ENCODE measurements around the gene PTPN14.

Gene PTPN14

DNA sequence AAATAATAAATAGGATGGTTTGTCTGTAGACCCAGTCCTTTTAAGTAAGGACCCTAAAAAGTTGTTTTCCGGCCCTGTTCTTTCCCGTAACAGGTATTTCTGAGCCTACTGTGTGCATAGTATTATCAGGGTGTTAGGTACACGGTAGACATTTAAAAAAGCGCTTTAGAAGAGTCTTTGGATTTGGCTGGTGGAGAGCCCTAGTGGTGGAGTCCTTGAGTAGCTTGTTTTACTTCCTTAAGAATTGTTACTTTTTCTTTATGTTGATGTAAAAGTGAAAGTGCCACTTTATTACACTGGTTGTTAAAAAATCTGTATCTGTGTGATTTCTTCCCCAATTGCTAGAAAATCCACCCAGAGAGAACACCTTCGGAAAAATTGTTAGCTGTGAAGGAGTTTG lies 233.7 kb downstream of the PTPN14 start:
- DNase-seq (ENCODE audit: low read depth in 2 of 2, low spot score in 1 of 2), result no peak

DNA sequence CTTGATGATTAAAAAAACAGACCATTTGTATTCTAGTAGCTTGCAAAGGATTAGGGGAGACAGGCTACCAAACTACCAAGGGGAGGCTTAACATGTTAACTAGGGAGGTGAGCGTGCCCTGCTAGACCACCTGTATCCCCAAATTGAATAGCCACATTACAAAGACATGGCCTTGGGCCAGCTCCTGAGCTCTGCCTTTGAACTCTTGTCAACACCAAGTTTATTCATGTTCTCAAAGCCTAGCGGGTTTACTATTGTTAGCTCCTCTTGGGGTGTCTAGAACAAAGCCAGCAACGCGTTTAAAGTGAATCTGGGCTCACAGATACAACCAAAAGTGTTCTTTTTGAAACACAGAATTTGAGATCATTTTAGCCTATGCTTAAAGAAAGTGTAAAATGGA lies 234.1 kb downstream of the PTPN14 start:
- DNase-seq (ENCODE audit: low read depth in 2 of 2, low spot score in 1 of 2), result no peak

DNA sequence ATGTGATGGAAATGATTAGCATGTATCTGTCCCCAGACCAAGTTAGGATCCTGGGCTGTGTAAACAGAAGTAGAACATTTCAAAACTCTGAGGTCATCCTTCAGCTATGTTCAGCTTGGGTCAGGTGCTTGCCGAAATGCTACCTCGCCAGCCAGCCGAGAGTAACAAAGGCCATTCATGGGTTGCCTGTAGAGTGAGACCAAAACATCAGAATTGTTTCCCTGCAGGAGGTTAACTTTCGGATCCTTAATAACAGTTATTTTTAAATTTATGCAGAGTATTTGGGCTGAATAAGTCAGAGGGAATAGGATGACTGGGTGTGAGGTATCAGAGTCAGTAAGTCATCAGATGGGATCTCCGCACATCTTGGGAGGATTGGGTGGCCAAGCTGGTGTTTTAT lies 234.8 kb downstream of the PTPN14 start:
- DNase-seq (ENCODE audit: low read depth in 2 of 2, low spot score in 1 of 2), result no peak

DNA sequence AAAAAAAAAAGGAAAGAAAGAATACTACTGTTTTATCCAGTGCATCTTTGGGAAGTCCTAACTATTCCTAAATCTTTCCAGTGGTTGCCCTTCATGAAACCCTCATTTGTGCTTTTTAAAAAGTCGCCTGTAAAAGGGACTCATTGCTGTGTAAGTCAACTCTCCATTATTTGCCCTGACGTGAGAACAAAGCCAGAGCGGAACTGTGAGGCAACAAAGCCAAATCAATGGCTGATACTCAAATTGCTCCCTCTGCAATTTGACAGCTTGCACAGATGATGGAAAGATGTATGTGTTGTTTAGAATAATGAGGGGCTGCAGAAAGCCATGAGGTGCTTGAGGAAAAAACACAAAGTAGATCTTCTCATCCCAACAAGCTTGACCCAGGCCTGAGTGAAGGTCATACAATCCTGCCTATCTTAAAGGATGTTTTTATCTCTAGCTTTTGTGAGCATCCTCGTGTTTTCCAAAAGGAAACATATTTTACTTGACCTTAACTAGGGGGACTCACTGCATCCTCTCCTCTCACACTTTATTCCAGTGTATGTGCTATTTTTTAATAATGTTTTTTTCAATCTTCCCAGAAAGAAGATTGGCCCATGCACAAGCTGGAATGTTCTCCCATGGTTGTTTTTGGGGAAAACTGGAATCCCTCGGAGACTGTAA lies 237.1 kb downstream of the PTPN14 start:
- DNase-seq (ENCODE audit: low read depth in 2 of 2, low spot score in 1 of 2), result no peak

DNA sequence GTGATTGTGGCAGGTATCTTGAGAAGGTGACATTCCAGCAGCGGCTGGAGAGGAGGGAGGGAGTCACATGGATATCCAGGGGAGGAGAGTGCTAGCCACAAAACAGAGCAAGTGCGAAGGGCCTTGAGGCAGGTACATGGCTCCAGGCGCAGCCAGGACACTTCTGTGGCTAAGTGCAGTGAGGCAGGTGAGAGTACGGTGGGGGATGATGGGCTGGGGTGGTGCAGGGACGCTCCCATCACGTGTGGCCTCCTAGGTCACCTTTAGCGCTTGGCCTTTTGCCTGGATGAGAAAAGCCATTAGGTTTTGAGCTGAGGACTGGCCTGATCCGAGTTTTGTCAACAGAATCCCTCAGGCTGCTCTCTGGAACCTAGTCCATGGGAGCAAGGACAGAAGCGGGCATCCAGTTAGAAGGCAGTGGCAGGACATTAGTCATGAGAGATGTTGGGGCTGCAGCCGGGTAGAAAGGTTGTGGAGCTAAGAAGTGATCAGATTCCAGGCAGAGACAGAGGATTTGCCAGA lies 238.8 kb downstream of the PTPN14 start:
- DNase-seq (ENCODE audit: low read depth in 2 of 2, low spot score in 1 of 2), result no peak

DNA sequence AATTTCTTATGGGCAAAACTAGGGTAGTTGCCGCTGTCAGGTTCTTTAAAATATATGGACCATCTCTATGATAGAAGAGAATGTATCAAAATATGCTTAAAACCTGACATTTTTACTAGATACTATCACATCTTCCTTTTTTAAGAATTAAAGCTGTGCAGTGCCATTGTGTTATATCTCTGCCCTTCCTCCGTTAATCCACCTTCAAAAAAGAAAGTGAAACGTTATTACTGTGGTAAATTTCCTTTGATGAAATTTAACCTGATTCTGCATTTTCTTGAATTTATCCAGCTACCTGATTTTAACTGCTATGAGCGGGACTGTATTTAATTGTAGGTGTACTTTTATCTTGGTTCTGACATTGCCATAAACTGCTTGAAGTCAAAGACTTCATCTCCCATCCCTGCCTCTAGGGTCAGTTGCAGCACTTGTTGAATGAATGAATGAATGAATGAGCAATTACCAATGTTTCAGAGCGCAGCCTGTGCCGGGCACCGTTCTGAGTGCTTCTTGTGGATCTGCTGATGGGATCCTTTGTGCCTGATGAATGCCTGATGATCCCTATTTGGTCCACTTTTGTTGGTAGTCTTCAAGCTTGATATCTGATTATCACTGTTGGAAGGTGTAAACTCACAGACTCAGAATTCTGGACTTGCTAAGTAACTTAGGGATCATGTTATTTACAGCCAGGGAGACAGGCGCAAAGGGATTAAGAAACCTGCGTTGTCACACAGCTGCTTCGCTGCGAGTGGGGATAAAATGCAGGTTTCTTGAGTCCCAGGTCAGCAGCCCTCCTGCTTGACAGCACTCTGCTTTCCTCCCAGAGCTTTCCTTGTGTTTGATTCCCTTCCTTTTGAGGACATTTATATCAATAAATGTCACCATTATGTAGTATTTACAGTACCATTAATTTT lies 240.4 kb downstream of the PTPN14 start:
- DNase-seq (ENCODE audit: low read depth in 2 of 2, low spot score in 1 of 2), result no peak

DNA sequence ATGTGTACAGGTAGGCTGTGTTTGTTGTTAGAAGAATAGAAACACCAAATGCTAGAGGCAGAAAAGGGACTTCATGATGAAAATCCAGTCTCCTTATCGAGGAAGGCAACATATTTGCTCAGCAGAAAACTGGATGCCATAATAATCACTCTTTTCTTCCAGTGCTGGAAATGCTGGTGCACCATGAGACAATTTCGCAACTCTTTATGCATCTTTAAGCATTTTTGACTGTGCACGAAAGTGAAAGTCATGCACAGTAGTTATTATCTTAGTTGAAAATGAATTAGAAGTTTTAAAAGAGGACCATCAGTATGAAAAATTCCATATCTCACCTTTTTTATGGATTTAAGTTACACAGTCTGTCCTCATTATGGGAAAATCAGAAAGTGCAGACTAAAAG lies 241.4 kb downstream of the PTPN14 start:
- no peak for DNase-seq (ENCODE audit: low read depth in 2 of 2, low spot score in 1 of 2)

DNA sequence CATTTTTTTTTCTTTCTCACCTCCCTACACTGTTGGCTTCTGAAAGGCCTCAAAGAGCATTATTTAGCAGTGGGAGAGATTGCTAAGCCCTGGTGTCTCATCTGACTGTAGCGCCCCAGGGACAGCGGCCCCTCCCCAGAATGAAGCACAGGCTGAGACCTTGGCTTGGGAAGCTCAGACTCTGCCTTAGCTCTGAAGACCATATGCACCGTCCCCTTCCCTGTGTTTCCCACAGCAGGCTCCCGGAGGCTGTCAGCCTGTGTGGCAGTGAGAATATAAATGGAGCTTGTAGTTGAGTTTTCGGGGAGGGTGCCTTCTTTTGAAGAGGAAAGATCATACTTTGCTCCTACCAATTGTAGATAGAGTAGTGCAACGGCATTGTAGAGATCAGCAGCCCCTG lies 245.1 kb downstream of the PTPN14 start:
- DNase-seq (ENCODE audit: low read depth in 2 of 2, low spot score in 1 of 2), result no peak

DNA sequence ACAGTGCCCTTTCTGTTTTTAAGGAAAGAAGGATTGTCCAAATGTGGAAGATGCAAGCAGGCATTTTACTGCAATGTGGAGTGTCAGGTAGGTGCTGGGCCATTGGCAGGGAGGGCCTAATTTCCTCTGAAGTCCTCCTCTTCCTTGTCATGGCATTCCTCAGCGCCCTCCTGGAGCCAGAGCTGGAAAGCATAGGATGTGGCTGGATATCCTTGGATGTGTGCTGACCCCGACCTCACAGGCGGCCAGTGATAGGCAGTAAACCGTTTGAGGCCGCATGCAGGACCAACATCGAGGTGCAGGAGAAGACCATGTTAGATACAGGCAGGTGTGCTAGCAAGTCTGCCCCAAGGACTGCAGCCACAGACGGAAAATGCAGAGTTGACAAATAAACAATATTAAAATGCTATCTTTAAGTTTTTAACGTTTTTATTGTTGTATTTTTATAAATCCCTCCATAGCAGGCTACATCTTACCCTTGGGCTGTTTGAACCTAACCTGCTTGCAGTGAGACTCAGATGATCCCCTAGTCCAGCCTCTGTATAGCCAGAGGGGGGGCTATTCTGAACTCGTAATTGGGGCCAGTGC lies 246.1 kb downstream of the PTPN14 start:
- DNase-seq (ENCODE audit: low read depth in 2 of 2, low spot score in 1 of 2), result no peak

DNA sequence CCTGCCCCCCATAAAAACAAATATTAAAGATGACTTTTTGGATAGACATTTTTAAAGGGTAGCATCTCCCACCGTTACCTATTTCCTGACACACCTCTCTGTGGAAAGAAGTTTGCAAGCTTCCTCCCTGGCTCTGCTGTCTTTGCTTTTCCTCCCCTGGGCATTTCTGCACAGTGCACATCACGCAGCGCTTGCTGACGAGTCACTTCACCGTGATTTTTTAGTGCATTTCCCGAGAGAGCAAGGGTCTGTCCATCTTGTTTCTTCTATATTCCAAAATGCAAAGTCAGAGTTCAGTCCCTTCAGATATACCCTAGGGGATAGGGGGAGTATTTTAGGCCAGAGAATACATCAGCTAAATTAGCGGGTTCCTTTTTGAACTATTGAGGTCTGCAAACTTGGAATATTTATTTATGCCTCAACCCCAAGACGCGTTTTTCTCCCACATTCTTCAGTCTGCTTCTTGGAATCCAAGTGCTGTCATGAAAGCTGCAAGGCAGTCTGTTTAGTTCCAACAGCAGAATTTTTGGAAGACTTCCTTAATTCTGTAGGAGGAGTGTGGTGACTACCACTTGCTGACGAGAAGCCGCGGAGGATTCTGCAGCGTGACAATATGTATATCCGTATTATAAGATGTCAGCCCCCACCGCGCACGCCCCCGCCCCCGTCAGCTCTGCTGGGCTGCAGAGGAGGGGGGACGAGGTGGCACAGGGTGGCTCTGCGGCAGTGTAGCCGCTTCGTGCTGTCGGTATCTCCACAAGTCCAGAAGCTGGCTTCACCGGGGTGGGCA lies 248.1 kb downstream of the PTPN14 start:
- DNase-seq (ENCODE audit: low read depth in 2 of 2, low spot score in 1 of 2), result no peak

DNA sequence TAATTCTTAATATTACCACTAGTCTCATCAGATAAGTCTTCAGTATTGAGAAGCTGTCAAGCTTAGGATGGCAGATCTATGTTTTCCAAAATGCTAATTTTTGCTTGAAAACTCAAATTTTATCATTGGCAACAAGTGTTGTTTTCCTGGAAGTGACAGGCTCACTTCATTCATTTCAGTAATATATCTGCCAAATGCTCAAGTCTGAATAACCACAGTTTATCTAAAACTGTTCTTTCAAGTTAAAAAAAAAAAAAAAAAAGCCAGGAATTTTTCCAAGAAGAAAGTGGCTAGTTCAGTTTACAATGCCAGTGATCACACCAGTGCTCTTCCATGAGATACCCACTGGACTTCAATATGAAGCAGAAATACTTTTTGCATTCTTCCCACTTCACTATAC lies 249.9 kb downstream of the PTPN14 start:
- DNase-seq (ENCODE audit: low read depth in 2 of 2, low spot score in 1 of 2), result no peak

DNA sequence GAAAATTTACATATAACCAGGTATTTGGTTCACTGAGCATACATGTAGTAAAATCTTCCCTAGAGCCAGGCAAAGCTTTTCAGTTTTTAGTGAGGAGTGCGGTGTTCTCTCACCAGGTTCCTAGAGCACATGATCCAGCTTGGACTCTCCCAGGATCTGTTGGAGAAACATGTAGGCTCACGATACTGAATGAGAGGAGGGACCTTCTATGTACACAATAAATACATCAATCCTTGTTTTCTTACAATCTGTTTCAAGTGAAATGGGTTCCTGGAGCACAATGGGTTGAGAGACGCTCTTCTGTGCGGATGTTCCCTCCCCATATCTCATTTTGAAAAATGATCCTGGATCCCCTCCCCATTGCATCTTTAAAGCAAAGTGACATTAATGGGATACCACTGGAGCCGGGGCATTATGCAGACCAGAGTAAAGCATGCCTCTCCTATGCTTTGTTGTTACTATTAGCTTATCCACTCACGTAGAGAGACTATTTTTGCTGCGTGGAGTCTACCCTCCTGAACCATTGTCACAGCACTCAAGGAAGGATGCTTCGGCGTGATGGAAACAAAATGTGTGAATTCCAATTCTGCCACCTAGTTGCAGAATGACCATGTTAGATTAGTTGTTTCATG lies 251.1 kb downstream of the PTPN14 start:
- DNase-seq (ENCODE audit: low read depth in 2 of 2, low spot score in 1 of 2), result no peak
